ENCODE results near the gene CTSO.

- TF ChIP-seq CTCF (IDR thresholded peaks at IDR 0.05) (no peak), ZFX (IDR thresholded peaks at IDR 0.05; ENCODE audit: borderline replicate concordance) (no peak)
Observed at GRCh38 chr4:155959417-155959816, 5.8 kb upstream of the CTSO start.

Measured in 22Rv1 (cell line).